GM04503 (cell line): Measurements from ENCODE around the gene NAA80.
"Not testable (repeated sequence)": the region's sequence is repeated elsewhere in the genome, so short reads cannot be mapped to it uniquely, and the experiment has no call there.

Experiments used
- DNase-seq: peaks from one replicate; pipeline ENCODE4 v3.0.0-alpha.2; 2012; ENCODE audit warnings: low read depth

Gene NAA80

GRCh38 chr3:50290161-50290641 is 9.0 kb downstream of the NAA80 start:
- no peak for DNase-seq

DNA sequence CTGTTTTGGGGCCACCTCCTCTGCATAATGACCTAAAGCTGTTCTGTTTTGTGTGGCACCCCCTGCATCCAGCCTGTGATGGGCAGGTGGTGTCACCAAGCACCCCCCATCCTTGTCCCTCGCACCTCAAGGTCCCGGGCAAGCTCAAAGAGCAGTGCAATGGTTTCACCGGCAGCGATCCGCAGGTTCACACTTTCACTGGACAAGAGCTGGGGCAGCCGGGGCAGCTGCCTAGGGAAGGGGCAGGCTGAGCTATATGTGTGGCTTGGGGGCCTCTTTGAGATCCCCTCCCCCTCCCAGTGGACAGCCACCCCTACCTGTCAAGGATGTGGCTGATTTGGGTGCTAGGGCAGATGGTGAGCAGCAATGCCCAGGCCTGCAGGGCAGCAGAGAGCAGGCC is 10.1 kb downstream of the NAA80 start:
- DNase-seq: no peak

GRCh38 chr3:50288387-50289007 is 10.7 kb downstream of the NAA80 start:
- DNase-seq: no peak

- no peak for DNase-seq
These were observed 11.9 kb downstream of the NAA80 start for GRCh38 chr3:50287262-50287661.

DNA sequence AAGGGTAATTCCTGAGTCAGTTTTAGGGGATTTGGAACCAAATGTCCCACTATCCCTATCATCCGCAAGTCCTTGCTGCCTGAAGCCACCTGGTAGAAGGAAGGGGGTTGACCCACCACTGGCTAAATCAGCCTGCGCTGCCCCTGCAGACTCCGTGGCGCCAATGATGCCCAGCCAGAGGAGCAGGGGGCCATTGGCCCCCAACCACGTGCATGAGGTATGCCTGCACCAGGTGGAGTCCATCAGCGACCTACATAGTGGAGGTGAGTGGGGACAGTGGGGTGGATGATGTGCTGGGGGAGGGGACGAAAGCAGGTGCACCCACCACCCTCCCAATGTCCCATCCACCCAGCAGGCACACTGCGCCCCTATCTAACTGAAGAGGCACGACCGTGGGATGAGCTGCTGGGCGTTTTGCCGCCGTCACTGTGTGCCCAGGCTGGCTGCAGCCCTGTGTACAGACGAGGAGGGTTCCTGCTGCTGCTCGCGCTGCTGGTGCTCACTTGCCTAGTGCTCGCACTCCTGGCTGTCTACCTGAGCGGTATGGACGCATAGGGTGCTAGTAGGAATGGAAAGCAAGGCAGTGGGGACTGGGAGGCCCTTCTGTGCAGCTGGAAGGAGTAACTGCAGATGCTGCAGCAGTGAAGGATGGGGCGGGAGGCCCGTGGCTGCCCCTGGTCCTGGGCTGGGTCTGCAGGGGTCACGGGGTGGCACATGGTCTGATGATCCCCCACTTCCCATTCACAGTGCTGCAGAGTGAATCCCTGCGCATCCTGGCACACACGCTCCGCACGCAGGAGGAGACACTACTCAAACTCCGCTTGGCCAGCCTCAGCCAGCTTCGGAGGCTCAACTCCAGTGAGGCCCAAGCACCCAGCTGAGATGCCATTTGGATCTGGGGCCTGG is 12.6 kb downstream of the NAA80 start:
- DNase-seq: no peak

DNA sequence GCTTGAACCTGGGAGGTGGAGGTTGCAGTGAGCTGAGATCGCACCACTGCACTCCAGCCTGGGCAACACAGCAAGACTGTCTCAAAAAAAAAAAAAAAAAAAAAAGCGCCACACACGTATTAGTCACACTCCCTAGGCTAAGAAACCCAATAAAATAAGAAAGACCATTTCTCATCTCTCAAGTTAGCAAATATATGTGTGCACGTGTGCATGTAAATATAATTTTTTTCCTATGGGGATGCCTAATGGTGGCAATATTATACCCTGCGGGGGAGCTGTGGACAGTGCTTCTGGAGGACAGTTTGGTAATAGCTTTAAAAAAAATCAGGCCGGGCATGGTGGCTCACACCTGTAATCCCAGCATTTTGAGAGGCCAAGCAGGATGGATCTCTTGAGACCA is 15.1 kb downstream of the NAA80 start:
- not testable (repeated sequence) for DNase-seq

DNA sequence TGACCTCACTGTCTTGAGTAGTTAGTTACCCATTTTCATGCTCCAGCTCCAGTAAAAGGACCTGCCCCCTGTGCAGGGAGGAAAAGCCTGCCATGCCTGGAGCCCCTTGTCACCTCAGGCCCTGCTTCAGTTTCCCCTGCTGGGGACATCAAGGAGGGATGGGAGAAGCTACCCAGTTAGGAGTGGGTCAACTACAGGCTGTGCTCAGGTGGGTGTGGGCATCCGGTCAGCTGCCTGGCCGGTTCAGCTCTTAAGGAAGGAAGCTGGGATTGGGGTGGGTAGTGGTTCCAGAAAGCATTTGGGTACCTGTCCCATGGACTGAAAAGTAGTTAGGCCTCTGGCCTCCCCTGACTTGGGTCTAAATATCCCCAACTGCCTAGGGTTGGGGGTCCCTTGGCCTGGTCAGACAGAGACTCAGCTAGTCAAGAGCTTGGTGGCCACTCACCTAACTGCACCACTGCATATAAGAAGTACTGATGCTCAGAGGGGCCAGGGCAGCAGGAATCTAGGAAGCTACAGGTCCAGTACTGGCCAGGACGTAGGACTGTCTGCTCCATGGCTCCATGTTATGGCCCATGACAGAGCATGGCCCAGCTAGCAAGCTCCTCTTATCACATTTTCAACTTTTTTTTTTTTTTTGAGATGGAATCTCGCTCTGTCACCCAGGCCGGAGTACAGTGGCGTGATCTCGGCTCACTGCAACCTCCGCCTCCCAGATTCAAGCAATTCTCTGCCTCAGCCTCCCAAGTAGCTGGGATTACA is 19.8 kb downstream of the NAA80 start:
- DNase-seq: no peak

DNA sequence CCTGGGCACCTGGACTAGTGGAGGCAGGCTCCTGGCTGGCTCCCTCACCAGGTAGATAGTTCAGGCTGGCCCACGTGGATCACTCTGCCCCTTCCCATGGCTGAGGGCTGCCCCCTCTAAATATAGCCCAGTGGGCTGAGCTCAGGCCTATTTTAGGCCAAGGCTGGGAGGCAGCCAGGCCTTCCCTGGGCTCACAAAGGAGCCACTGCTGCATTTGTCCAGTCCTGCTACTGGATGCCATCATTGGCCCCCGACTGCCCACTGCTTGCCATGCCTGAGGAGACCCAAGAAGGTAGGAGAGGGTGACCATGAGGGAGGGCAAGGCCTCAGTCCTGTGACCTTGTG is 20.4 kb downstream of the NAA80 start, which contains the start of gene LSMEM2:
TSS of gene LSMEM2 (plus strand) at position 208 of the 345 bp plus-strand sequence. CDS start at position 235, 27 bp downstream.
- DNase-seq: no peak

GRCh38 chr3:50278123-50278879 is 20.9 kb downstream of the NAA80 start:
- no peak for DNase-seq

GRCh38 chr3:50276762-50277101 is 22.5 kb downstream of the NAA80 start:
- DNase-seq: no peak

DNA sequence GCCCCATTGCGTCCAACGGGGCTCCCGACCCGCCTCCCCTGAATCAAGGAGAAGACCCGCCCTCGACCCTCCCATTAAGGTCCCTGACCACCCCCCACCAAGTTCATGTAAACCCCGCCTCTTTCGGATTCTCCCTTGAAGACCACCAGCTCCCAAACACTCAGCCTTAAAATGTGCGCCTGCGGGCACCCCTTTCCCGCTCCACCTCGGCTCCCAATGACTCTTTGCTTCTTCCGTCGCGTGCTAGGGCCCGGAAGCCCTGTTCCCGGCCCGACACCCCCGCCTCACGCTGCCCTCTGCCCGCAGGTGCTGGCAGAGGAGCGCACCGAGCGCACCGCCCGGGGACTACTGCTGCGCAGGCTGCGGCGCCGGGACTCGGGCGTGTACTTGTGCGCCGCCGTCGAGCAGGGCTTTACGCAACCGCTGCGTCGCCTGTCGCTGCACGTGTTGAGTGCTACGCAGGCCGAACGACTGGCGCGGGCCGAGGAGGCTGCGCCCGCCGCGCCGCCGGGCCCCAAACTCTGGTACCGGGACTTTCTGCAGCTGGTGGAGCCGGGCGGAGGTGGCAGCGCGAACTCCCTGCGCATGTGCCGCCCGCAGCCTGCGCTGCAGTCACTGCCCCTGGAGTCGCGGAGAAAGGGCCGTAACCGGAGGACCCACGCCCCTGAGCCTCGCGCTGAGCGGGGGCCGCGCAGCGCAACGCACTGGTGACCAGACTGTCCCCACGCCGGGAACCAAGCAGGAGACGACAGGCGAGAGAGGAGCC is 23.0 kb downstream of the NAA80 start:
- no peak for DNase-seq

DNA sequence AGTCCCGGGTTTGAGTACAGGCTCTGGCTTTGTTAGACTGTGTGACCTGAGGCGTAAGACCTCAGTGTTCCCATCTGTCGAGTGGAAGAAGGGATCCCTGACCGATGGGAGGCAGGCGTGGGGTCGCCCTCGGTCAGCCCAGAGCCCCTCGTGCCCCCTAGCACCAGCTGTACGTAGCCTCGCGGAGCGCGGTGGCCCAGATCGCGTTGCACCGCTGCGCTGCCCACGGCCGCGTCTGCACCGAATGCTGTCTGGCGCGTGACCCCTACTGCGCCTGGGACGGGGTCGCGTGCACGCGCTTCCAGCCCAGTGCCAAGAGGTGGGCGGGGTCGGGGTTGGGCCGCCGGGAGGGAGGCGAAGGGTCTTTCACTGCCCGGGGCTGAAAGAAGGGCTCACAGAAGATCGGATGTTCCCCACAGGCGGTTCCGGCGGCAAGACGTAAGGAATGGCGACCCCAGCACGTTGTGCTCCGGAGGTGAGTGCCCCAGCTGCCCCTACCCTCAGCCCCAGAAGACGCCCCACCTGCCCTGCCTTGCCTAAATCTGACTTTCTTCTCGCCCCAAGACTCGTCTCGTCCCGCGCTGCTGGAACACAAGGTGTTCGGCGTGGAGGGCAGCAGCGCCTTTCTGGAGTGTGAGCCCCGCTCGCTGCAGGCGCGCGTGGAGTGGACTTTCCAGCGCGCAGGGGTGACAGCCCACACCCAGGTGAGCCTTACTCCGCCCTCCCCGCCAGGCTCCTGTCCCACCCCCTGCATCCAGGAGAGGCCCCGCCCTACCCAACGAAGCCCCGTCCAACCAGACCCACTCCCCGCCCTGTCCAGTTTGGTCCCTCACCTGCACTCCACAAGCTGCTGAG is 23.8 kb downstream of the NAA80 start:
- DNase-seq: no peak

DNA sequence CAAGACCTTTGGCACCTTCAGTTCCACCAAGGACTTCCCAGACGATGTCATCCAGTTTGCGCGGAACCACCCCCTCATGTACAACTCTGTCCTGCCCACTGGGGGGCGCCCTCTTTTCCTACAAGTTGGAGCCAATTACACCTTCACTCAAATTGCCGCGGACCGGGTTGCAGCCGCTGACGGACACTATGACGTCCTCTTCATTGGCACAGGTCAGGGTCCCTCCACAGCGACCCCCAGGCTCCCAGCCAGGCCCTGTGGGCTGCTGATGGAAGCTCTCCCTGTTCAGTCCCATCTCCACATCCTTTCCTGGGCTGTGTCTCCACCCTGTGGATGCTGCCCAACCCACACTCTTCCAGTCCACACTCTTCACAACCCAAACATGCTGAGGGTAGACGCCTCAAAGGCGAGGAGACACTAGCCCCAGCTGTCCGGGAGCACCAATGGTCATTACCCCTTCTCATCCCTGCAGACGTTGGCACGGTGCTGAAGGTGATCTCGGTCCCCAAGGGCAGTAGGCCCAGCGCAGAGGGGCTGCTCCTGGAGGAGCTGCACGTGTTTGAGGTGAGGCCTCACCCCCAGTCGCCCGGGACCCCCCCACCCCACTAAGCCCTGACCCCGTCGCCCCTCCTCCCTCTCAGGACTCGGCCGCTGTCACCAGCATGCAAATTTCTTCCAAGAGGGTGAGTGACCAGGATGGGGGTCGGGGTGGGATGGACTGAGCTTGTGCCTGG is 24.7 kb downstream of the NAA80 start:
- DNase-seq: no peak

DNA sequence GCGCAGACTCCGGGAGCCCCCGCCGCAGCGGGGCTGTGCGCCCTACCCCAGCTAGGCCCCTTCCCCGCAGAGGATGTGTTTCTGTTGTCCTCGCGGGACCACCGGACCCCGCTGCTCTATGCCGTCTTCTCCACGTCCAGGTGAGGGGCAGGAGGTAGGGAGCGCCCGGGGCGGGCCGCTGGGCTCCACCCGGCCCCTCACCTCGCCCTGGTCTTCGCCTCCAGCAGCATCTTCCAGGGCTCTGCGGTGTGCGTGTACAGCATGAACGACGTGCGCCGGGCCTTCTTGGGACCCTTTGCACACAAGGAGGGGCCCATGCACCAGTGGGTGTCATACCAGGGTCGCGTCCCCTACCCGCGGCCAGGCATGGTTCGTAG is 25.5 kb downstream of the NAA80 start:
- no peak for DNase-seq

DNA sequence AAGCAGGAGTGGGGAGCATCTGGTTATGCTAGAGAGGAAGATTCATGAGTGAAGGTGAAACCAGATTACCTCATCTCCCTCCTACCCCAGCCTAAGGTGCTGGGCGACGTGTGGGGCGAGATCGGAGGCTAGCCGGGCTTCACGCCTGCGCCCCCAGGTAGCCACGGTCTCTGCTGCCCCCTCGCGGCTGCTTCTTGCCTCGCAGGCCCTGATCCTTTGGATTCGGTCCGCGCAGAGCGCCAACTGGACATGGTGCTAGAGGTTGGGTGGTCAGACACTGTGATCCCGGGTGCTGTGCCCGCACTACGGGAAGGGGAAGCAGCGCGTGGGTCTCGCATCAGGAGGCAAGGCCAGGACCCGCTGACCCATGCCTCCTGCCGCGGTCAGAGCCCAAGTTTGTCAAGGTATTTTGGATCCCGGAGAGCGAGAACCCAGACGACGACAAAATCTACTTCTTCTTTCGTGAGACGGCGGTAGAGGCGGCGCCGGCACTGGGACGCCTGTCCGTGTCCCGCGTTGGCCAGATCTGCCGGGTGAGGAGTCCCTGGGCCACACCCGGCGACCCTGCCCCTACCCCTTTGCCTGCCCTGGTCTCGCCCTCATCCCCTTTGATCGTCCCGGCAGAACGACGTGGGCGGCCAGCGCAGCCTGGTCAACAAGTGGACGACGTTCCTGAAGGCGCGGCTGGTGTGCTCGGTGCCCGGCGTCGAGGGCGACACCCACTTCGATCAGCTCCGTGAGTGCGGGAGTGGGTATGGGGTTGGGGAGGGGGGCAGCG is 26.1 kb downstream of the NAA80 start:
- DNase-seq: no peak

DNA sequence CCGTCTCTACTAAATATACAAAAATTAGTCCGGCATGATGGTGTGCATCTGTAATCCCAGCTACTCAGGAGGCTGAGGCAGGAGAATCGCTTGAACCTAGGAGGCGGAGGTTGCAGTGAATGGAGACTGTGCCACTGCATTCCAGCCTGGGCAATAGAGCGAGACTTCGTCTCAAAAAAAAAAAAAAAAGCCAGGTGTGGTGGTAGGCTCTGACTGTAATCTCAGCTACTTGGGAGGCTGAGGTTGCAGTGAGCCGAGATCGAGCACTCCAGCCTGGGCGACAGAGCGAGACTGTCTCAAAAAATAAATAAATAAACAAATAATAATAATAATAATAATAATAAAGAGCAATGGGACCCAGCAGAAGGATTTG is 26.7 kb downstream of the NAA80 start:
- not testable (repeated sequence) for DNase-seq

GRCh38 chr3:50271314-50271936 is 27.8 kb downstream of the NAA80 start:
- DNase-seq: no peak
